Small intestine (tissue), 7 donors: ENCODE data around the gene HADHA. TPM values are rescaled to one million over a fixed set of nuclear protein-coding genes. Genes with fewer than 3 reads are reported as not detected.
"Not testable (repeated sequence)": the region's sequence is repeated elsewhere in the genome, so short reads cannot be mapped to it uniquely, and the experiment has no call there.

Source experiments
- DNase-seq, 2 donors: peaks; one replicate each; pipeline versions ENCODE4 v3.0.0 to v3.0.0-alpha.2; 2013
- FAIRE-seq: peaks from 2 replicates; lab custom pipeline; 2012; peaks lifted over from hg19 to GRCh38; lab: Jason Lieb, UNC
- H3K27ac ChIP-seq, 3 donors: one replicate each; pipeline ENCODE4 v1.5.1; 2013; ENCODE audit warnings: low read length in 2 of 3, mild to moderate bottlenecking in 2 of 3, control low read depth in 1 of 3, inconsistent platforms in 1 of 3, low read depth in 1 of 3, moderate library complexity in 1 of 3
- H3K27me3 ChIP-seq, 3 donors: one replicate each; pipeline ENCODE4 v1.6.1; 2013; ENCODE audit warnings: low read length in 3 of 3, inconsistent platforms in 1 of 3; ENCODE audit not compliant: control insufficient read depth in 3 of 3, insufficient read depth in 3 of 3
- H3K36me3 ChIP-seq, 3 donors: one replicate each; pipeline ENCODE4 v1.6.1; 2013; ENCODE audit warnings: low read length in 3 of 3, inconsistent platforms in 1 of 3, low read depth in 1 of 3, mild to moderate bottlenecking in 1 of 3, moderate library complexity in 1 of 3; ENCODE audit not compliant: control insufficient read depth in 3 of 3, insufficient read depth in 2 of 3
- H3K4me1 ChIP-seq, 3 donors: one replicate each; pipeline ENCODE4 v1.6.1; 2013; ENCODE audit warnings: low read length in 2 of 3, inconsistent platforms in 1 of 3, low read depth in 1 of 3, mild to moderate bottlenecking in 1 of 3, moderate library complexity in 1 of 3; ENCODE audit not compliant: control insufficient read depth in 3 of 3, insufficient read depth in 2 of 3
- H3K4me3 ChIP-seq, 3 donors: one replicate each; pipeline ENCODE4 v1.5.1; 2013; ENCODE audit warnings: low read length in 3 of 3, control low read depth in 1 of 3, inconsistent platforms in 1 of 3, low read depth in 1 of 3, mild to moderate bottlenecking in 1 of 3, moderate library complexity in 1 of 3
- H3K9me3 ChIP-seq, 2 donors: one replicate each; pipeline ENCODE4 v1.6.1; 2013; ENCODE audit warnings: low read depth in 1 of 2, low read length in 1 of 2; ENCODE audit not compliant: control insufficient read depth in 2 of 2, insufficient read depth in 1 of 2
- WGBS, 3 donors: extraction: QIAGEN DNeasy Blood & Tissue Kit; methylation state at CpG; one replicate each; pipeline ENCODE4 v1.1.7; 2013; 5-methylcytosine and 5-hydroxymethylcytosine counted together
- polyA plus RNA-seq, 4 donors: library from polyadenylated mRNA; stranded (reverse) in 3 of 4; unstranded in 1 of 4; fragments of 200-250 nt in 3 of 4; fragments of 120-200 nt in 1 of 4; gene quantifications; one replicate each; pipeline versions ENCODE4 v1.2.1 to v1.2.3, GENCODE V29; 2013
- donor health status: healthy with polysubstance abuse.
- donor health status: control.
- donor health status: control.
- donor health status: Bipolar disorder and iron deficiency.
- donor health status: healthy.

The HADHA gene
- polyA plus RNA-seq, 4 donors = 145 to 217 (median 189) TPM

DNA sequence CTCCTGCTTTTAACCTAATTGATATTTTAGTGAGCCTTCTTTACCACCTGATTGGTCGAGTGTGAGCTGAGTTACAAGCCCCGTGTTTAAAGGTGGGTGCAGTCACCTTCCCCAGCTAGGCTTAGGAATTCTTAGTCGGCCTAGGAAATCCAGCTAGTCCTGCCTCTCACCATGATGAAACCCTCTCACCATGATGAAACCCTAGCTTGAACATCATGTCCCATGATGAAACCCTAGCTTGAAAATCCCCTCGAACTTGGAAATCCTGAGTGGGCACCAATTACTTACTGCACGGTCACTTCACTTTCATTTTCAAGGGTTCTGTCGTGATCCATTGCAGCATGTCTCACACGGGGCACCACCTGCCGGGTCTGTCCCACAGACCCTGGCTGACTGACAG, 14.4 kb upstream of the HADHA start:
- H3K4me1 ChIP-seq, FAIRE-seq, H3K27me3 ChIP-seq, H3K27ac ChIP-seq, H3K4me3 ChIP-seq, H3K9me3 ChIP-seq, DNase-seq: not testable (repeated sequence)
- WGBS, 3 donors = 89 to 93% (median 92%) methylated on average over 8 of the region's 8 CpGs
- H3K36me3 ChIP-seq = peaks cover 0 to 30% (median 4%) of the 10 kb centered on the region in 3 donors

DNA sequence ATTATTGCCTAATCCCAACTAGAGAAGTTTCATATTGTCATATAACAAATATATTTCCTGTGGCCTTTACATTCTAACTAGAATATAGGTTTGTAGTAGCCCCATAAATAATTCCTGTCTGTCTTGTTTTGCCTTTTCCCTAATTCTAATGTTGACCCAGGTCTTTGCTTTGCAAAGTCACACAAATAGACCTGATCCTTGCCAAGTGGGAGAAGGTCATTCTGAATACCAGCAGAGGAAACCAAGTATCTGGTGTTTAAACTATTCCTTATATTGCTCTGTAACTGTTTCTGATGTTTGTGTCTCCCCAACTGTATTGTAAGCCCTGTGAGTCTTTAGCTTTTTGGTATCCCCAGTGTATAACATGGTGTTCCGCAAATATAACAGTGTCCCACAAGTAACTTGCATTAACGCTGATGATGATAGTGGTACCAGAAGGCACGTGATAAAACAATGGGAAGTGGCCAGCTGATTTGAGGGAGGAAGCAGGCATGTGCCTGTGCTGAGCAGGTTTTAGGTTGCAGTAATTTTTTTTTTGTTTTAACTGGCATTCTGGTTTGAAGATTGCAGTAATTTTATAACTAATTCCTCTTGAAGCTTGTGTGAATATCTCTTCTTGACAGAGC, 11.4 kb upstream of the HADHA start:
- WGBS, 3 donors = 69 to 76% (median 72%) methylated on average over 3 of the region's 3 CpGs
- H3K4me3 ChIP-seq = no peak overlapping the region
- no peak overlapping the region for H3K27ac ChIP-seq
- FAIRE-seq (no peak), DNase-seq (no peak)
- H3K4me1 ChIP-seq = peaks cover 0 to 1% (median 0%) of the 10 kb centered on the region in 3 donors
- H3K36me3 ChIP-seq = peaks cover 0 to 24% (median 0%) of the 10 kb centered on the region in 3 donors
- H3K9me3 ChIP-seq = no peaks in the 10 kb centered on the region
- no peaks in the 10 kb centered on the region for H3K27me3 ChIP-seq

DNA sequence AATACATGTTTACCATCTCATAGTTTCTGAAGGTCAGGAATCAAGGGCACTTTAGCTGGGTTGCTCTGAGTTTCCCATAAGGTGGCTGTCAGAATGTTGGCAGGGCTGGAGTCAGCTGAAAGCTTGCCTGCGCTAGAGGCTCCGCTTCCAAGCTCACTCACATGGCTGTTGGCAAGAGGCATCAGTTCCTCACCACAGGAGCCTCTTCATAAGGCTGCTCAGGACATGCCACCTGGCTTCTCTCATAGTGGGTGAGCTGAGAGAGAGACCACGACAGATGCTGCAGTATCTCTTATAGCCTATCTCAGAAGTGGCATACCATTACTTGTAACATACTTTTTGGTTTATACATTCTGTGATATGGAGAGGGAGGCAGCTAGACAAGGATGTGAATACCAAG, 7.5 kb upstream of the HADHA start:
- Histone ChIP-seq H3K36me3 (no peaks in the 10 kb centered on the region), H3K4me3 (no peak overlapping the region), H3K27ac (no peak overlapping the region), H3K4me1 (peaks cover 0 to 4% (median 0%) of the 10 kb centered on the region in 3 donors), H3K27me3 (no peaks in the 10 kb centered on the region), H3K9me3 (no peaks in the 10 kb centered on the region)
- DNase-seq = no peak
- 78 to 94% (median 87%) methylated on average over 3 of the region's 3 CpGs for WGBS, 3 donors
- FAIRE-seq = no peak

DNA sequence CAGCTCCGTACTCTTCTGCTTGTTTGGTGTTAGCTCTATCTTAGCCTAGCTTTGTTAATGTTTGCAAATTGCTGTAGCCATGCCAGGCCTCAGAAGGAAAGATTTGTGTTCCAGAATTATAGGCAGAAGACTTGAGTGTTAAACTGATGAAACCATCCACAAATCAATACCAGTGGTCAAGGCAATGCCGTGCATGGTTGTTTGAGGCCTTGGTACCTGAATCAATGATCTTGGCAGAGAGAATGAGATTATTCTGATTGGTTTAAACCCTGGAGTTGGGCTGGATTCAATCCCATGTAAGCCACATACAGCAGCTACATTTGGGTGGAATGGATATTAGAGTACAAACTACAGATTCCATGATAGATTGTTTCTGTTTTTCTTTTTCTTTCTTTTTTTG, 5.2 kb upstream of the HADHA start:
- Histone ChIP-seq H3K27me3 (no peaks in the 10 kb centered on the region), H3K36me3 (no peaks in the 10 kb centered on the region), H3K27ac (no peak overlapping the region), H3K4me3 (no peak overlapping the region), H3K9me3 (no peaks in the 10 kb centered on the region), H3K4me1 (peaks cover 0 to 4% (median 4%) of the 10 kb centered on the region in 3 donors)
- FAIRE-seq (no peak), DNase-seq (no peak)
- 83 to 89% (median 83%) methylated on average over 2 of the region's 2 CpGs for WGBS, 3 donors

DNA sequence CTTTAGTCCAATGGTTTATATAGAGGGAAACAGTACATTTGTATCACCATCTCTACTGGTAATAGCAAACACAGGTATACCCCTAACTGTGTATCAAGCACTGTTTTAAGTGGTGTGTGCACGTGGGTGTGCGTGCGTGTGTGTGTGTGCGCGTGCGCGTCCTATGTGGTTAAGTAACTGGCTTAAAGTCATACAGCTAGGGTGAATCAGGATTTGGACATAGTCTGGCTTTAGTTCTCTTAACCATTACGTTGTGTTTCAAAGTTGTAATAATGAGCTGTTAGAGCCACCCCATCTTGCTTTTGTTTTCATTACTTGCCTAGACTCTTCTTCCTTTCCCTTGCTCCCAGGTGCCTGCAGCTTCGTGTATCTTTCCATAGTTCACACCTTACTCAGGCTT, 2.4 kb upstream of the HADHA start:
- DNase-seq (no peak), FAIRE-seq (no peak)
- no peak overlapping the region for H3K27ac ChIP-seq
- peaks cover 0 to 2% (median 0%) of the 10 kb centered on the region in 3 donors for H3K36me3 ChIP-seq
- H3K9me3 ChIP-seq = no peaks in the 10 kb centered on the region
- 40 to 70% (median 58%) methylated on average over 9 of the region's 9 CpGs for WGBS, 3 donors
- peak overlapping the region in 1 of 3 donors; percentile 97 for H3K4me3 ChIP-seq
- H3K4me1 ChIP-seq = peaks cover 2 to 4% (median 3%) of the 10 kb centered on the region in 3 donors
- H3K27me3 ChIP-seq = no peaks in the 10 kb centered on the region

DNA sequence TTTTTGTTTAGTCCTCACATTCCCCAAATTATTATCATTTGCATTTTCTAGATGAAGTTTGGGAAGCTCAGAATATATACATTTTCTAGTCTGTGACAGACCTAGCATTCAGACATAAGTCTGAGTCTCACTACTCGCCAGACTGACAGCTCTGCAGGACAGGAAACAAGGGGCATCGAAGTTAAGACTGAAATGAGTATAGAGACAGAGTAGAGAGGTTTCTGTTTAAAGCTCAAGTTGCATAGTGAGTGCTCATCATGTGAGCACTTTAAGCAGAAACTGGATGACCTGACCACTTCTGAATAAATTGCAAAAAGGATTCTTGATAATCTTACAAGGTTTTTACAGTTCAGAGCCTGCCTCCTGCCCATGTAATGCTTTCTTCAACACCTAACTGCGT, 1.4 kb upstream of the HADHA start:
- FAIRE-seq (no peak), DNase-seq (peak; percentile 35 to 36)
- 3 to 16% (median 4%) methylated on average over 3 of the region's 3 CpGs for WGBS, 3 donors
- H3K27me3 ChIP-seq = no peaks in the 10 kb centered on the region
- H3K27ac ChIP-seq = peak overlapping the region; percentile 98
- peaks cover 3 to 5% (median 3%) of the 10 kb centered on the region in 3 donors for H3K4me1 ChIP-seq
- H3K36me3 ChIP-seq = peaks cover 0 to 2% (median 0%) of the 10 kb centered on the region in 3 donors
- H3K4me3 ChIP-seq = peak overlapping the region in 2 of 3 donors; percentile 97 to 98
- H3K9me3 ChIP-seq = no peaks in the 10 kb centered on the region

DNA sequence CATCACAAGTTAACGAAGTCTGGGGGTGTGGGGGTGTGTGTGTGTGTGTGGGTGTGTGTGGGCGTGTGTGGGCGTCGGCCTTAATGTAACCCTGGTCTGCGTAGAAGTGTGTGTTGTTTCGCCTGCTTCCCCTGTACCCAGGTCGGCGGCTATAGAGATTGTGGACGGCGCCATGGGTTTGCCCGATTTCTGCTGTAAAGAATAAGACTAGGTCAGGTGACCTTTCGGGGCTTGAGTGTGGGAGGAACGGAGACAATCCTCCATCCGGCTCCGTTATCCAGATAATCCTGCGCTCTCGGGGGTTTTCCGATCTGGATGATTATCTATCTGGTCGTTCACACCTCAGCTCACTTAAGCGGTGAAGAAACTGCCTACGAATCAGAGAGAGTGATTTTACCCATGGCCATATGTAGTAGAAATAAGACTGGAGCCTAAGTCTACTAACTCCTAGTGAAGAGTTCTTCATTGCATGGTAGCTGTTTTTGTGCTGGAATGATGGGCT, 850 bp upstream of the HADHA start:
- H3K27me3 ChIP-seq = no peaks in the 10 kb centered on the region
- peaks cover 3 to 10% (median 3%) of the 10 kb centered on the region in 3 donors for H3K4me1 ChIP-seq
- H3K27ac ChIP-seq = peak overlapping the region; percentile 98
- H3K4me3 ChIP-seq = peak overlapping the region; percentile 80 to 98 (median 97)
- H3K36me3 ChIP-seq = peaks cover 0 to 2% (median 0%) of the 10 kb centered on the region in 3 donors
- no peaks in the 10 kb centered on the region for H3K9me3 ChIP-seq
- FAIRE-seq = no peak
- 0 to 1% (median 0%) methylated on average over 21 of the region's 21 CpGs for WGBS, 3 donors
- DNase-seq = peak in 1 of 2 donors; percentile 78

DNA sequence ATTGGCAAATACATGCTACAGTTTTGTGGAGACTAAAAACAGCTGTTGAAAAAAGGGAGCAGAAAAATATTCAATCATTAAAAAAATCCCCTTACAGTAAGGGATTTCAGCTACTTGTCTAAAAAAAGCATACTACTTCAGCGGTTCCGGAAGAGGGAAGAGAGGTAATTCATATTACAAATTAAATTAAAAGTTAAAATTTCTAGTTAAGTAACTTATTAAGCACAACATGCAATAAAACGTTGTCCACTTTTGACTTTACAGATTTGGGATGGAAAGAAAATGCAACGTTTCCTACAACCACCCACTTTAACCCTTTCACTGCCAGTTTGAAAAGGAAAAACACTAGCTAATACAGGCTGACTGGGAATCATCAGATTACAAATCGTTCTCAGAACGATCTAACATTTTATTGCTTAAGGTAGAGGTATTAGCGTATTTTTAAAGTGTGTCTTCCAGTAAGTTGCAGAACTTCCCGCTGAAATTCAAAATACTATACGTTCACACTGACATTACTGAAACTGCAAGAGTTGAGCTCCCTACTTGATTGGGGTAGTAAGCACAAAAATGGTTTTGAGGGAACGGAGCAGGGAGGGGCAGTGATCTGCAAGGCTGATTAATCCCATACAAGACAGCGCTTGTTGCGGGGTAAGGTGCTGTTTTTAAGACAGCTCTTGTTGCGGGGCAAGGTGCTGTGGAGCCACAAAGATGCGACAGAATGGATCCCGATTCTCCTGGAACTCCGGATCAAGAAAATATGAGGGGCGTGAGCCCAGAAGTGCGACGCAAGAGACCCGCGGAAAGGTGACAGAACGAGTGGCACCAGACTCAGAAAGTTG, 743 bp downstream of the HADHA start:
- WGBS, 3 donors = 1 to 2% (median 1%) methylated on average over 22 of the region's 22 CpGs
- DNase-seq (peak; percentile 36 to 54), FAIRE-seq (no peak)
- no peaks in the 10 kb centered on the region for H3K27me3 ChIP-seq
- peaks cover 0 to 2% (median 0%) of the 10 kb centered on the region in 3 donors for H3K36me3 ChIP-seq
- peak overlapping the region; percentile 85 to 98 (median 97) for H3K4me3 ChIP-seq
- H3K9me3 ChIP-seq = no peaks in the 10 kb centered on the region
- peaks cover 9 to 21% (median 10%) of the 10 kb centered on the region in 3 donors for H3K4me1 ChIP-seq
- H3K27ac ChIP-seq = peak overlapping the region; percentile 98
